GM21723 (cell line): Measurements from ENCODE around the gene GMEB2.
"Not testable (repeated sequence)": the region's sequence is repeated elsewhere in the genome, so short reads cannot be mapped to it uniquely, and the experiment has no call there.

Source experiments
- ATAC-seq: cut with Tn5 transposase; IDR thresholded peaks from one replicate; pipeline ENCODE4 v1.9.1; 2021; ENCODE audit warnings: mild to moderate bottlenecking, moderate library complexity; ENCODE audit not compliant: unreplicated experiment

GMEB2 gene

DNA sequence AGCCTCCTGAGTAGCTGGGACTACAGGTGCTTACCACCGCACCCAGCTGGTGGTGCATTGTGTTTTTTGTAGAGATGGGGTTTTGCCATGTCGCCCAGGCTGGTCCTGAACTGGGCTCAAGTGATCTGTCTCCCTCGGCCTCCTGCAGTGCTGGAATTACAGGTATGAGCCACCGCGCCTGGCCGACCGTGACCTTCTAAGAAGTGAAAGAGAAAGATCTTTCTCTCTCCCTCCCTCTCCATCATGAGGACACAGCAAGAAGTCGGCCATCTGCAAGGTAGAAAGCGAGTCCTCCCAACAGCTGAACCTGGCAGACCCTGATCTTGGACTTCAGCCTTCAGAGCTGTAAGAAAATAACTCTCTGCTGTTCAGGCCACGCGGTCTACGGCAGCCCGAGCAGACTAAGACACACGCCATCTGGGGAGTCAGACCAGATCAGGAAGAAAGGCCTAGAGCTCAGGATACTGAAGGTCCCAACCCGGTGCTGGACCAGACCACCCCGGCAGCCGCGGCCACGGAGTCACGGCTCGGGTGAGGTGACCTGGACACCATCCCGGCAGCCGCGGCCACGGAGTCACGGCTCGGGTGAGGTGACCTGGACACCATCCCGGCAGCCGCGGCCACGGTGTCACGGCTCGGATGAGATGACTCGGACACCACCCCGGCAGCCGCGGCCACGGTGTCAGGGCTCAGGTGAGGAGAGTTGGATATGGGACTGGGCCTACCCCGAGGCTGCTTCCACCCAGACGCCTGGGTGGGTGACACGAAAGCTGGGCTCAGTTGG, 9.6 kb downstream of the GMEB2 start:
- ATAC-seq = no peak

DNA sequence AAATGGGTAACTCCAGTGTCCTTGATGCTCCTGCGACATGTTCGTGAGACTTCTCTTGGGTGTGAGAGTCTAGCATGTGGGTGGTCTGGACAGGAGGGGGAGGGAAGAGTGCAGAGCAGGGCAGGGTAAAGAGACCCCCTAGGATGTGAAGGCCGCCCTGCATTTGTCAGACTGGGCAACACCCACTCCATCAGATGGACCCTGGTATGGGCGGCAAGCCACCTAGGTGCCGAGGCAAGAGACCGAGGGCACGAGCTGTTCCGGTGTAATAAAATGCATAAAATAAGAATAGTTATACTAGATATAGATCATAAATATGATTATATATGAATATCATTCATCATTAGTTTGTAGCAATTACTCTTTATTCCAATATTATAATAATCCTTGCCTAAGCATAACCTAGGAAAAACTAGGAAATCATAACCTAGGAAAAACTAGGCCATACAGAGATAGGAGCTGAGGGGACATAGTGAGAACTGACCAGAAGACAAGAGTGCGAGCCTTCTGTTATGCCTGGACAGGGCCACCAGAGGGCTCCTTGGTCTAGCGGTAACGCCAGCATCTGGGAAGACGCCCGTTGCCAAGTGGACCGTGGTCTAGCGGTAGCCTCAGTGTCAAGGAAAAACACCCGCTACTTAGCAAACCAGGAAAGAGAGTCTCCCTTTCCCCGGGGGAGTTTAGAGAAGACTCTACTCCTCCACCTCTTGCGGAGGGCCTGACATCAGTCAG, 12.9 kb downstream of the GMEB2 start:
- ATAC-seq = not testable (repeated sequence)

DNA sequence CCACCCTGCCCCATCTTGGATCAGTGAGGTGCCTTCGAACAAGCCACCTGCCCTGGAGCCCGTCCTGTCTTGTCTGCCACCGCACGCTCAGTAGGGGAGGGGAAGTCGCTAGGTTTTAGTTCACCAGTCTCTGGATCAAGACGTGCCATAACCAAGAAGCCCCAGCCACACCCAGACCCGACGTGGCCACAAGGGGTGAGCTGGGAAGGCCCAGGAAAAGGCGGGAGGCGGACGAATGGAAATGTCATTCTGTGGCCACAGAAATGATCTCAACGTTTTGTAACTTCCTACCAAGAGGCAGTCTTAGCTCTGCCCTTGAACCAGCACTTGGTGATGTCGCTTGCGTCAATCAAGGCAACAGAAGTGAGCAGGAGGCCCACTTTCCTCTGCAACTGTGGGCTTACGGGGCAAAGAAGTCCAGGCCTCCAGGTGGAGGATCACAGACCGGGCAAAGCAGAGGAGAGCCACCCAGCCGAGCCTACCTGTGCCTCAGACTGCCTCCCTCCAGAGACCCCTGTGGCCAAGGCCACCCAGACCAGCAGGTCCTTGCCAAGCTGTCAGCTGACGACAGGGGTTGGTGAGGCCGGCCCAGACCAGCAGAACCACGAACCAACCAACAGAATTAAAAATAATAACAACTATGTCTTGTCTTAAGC, 14.5 kb downstream of the GMEB2 start:
- ATAC-seq = no peak

DNA sequence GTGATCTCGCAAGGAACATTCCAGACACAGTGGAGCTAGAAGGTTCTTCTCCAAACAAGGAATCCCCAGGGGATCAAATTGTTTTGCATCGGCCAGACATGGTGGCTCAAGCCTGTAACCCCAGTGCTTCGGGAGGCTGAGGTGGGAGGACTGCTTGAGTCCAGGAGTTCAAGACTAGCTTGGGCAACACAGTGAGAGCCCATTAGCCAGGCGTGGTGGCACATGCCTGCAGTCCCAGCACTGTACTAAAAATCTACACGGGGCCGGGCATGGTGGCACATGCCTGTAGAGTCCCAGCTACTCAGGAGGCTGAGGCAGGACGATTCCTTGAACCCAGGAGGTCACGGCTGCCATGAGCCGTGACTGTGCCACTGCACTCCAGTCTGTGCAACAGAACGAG, 15.3 kb downstream of the GMEB2 start:
- ATAC-seq = no peak

DNA sequence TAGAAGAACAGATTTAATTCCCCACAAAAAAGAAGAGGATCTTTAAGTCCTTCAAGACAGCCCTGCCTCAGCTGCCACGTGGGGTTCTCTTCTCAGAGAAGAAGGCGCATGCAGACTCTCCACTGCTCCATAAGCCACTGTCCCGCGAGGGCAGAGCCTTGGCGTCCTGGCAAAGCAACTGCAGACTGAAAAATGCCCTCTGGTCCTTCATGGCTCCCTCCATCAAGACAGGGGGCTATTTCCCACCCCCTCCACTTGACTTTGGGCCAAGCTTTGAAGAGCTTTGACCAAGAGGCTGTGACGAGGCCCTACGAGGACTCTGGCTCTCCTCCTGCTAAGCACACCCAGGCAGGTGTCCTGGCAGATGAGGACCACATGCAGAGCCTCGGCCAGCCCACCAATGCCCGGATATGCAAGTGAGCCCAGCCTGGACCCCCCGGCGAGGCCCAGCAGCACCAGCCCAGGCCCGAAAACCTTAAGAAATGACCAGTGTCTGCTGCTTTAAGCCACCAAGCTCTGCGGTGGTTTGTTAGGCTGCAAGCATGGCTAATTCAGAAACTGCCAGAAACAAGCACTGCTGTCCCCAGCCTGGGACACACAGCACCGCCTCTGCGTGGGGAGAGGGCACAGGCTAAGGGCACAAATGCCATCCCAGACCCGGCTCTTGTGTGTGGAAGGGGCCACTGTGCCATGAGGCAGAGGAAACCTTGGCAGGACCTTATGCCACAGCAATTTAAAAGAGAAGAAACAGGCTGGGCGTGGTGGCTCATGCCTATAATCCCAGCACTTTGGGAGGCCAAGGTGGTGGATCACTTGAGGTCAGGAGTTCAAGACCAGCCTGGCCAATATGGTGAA, 16.1 kb downstream of the GMEB2 start:
- ATAC-seq = no peak

DNA sequence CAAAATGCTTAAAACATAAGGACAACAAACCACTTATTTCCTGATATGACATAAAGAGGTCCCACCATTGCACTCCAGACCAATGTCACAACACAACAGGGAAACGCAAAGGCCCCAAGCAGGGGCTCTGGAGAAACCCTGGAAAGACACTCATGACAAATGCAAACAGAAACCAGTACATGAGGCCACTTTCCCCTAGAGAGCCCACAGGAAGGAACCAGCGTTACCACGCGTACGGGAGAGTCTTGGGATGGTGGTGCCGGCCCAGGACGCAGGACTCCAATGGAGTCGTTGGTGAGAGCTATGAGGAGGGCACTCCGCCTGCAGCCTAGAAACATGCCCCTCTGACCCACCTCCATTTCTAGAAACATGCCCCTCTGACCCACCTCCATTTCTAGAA, 20.2 kb downstream of the GMEB2 start:
- ATAC-seq = no peak

DNA sequence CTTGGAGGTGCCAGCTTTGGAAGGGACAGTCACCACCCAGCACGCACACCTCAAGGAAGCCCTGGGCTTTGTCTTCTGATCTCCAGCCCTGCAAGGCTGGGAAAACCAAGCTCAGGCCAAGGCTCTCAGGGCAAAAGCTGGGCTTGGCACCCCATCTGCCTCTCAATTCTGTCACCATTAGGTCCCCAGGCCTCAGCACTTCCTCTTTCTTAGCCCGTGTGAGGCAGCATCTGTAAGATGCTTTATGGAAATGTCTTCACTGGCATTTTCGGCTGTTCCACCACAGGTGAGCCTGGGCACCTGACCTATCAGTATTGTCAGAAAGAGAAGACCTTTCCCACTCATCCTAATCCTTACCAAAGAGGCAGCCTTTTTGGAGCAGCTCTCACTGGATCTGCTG, 24.6 kb downstream of the GMEB2 start:
- no peak for ATAC-seq

DNA sequence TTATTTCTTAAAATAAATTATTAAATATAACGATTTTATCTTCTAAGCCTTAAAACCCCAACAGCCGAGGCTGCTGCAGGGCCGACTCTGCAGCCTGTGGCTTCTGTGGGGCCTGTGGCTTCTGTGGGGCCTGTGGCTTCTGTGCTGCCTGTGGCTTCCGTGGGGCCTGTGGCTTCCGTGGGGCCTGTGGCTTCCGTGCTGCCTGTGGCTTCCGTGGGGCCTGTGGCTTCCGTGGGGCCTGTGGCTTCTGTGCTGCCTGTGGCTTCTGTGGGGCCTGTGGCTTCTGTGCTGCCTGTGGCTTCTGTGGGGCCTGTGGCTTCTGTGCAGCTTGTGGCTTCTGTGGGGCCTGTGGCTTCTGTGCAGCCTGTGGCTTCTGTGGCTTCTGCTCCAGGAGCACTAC, 25.2 kb downstream of the GMEB2 start:
- ATAC-seq = not testable (repeated sequence)

DNA sequence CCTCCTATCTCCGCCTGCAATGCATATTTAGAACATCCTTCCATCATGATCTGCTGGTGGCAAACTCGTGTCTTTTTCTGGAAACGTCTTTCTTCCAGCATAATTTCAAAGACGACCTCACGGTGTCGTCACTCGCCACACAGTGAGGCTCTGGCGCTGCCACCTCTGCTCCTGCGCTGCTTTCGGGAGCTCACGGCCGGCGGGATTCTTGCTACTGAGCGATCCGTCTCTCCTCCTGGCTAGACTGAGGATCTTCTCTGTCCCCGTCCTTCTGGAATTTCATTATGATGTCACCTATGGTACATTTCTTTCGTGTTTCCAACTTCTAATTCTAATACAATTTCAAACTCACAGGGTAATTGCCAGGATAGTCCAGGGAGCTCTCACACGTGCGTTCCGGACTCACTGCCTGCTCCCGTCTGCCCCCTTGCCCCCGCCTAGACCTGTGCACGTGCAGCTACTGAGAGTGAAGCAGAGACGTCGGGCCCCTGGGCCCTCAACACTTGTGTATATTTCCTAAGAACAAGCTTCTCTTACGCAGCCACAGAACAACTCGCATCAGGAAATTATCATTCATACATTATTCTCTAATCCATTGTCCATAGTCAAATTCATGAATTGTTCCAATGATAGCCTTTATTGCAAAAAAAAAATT, 27.4 kb downstream of the GMEB2 start:
- no peak for ATAC-seq

DNA sequence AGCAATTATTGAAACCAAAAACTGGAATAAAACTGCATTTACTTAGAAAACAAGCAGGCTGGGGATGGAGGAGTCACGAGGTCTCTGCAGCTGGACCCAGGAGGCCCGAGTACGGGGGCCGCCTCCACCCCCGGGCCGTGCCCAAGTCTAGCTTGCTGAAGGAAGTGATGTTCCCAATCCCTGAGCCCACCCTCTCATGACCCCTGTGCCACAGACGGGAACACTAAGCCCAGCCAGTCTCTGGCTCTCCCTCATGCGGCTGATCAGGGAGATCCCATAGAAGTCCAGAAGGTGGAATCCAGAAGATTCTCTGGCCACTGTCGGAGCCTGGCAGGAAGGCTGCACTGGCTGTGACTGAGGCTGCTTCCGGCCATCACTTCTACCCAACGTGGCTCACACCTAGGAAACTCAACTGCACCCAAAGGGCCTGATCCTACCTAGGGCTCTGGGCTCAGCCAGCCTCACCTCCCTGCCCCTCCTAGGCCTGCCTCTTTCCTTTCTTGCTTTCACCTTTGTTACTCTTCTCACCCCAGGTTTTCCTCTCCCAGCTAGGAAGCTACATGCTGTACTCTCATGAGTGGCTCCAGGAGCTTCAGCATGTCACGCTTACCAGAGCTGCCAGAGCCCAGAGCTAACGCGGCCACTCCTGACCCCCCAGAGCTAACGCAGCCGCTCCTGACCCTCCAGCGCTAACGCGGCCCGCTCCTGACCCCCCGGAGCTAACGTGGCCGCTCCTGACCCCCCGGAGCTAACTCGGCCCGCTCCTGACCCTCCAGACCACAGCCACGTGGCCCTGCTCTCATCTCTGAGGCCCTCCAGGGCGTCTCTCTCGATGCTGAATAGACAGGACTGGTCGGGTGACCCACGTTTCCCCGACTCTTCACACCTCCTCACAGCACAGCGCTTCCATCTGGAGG, 28.2 kb downstream of the GMEB2 start:
- no peak for ATAC-seq

DNA sequence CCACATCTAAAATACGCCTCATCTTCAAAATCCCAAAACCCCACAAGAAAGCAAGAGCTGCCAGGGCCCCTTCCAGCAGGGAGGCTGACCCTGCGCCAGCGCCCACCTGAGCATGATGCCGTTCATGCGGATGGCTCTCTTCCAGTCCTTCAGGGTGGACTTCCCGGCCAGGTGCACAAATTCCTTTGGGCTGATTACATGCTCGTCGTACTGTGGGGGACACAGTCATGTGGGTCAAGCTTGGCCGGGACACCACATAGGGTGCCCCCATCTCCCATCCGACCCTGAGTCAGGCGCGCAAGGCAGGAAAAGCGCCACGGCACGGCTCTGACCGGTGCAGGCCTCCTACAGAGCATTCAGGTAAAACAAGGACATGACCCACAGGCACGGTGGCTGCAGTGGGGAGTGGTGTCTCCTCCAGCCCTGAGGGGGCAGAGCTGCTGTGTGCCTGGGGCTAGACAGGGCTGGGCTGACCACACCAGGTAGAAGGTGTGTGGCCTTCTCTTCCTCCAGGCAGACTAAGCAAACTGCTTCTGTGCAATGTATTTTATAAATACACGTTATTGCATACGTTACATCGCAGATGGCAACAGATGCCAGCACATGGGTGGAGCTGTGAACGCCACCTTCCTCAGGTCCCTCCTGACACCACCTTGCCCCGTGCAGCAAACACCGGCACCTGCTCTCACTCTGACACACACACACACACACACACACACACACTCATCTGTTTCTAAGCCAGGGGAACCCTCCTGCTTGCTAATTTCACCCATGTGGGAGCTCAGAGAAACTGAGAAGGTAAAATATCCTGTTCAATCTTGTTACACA, 29.0 kb downstream of the GMEB2 start:
- no peak for ATAC-seq

DNA sequence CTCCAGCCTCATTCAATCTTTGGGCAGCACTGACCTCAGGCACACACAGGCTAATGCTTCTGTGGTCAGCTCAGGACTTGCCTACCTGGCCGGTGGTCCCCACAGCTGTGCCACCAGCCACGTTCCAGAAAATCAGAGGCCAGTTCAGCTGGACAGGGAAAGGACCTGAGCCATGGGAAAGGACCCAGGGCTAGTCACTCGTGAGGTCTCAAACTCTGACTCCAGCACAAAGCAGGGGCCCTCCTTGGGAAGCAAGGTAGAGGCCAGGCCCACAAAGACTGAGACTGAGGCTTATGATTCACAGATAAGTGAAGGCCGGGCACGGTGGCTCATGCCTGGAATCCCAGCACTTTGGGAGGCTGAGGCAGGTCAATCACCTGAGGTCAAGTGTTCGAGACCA, 30.5 kb downstream of the GMEB2 start:
- no peak for ATAC-seq

DNA sequence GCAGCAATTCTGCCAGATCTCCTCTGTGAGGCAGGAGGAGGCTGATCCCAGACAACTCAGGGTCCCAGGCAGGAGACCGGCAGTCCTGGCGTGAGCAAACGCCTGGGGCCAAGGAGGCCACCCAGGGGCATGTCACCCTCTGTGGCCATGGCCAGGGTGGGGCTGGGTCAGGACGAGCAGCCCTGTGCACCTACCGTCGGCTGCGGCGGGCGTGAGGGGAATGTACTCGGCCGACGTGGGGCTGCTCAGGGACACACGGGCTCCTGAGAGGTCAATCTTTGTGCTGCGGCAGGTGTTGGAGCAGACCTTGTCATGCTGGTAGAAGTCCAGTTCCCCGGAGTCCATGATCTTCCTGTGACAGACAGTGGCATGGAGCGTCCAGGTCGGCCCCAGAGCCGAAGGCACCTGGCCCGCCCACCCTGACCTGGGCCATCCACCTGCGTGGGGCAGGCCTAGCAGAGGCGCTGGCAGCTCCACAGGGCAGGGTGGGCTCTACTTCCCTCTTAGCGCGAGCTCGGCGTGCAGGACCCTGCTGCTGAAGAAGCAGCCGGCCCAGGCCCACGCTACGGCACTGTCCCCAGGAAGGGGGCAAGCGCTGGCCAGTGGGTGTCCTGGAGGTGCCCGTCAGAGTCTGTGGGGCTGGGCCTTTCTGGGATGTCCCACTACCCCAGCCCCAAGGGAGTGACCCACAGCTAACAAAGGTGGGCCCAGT, 31.3 kb downstream of the GMEB2 start:
- no peak for ATAC-seq

DNA sequence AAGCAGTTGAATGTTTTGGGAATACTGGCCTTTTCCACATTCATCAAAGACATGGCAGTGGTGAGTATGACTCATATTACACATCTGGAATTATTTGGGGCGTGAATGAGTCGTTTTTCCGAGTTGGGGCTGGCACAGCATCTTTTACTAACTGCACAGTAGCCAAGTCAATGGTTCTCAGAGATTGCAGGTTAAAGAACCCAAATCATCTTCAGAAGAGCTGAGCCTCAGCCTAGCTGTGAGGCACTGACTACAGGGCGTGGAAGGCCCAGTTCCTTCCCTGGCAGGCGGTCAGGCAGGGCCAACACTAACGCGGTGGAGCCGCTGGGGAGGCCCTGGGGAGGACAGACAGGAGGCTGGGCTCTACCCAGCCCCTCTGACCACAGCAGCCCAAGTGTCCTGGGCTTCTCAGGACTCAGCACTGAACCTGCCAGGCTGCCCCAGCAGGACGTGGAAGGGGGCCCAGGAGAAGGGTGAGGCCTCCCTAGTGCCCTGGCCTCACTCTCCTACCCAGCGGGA, 32.8 kb downstream of the GMEB2 start:
- ATAC-seq = no peak

DNA sequence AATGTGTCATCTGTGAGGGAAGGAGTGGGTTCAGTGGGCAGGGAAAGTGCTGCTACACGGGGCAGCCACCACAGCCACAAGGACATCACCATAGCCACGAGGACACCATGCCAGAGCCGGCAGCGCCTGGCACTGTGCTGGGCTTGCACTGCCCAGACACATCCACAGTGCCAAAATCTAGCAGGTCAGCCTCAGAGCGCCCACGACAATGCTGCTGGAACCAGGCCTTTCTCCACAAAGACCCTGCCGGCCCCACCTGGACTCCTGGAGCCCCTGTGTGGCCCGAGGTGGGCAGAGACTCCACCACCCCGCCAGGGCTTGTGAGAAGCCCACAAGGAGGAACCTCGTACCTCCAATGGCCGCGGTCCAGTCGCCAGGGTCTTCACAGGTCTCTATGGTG, 34.2 kb downstream of the GMEB2 start:
- no peak for ATAC-seq

DNA sequence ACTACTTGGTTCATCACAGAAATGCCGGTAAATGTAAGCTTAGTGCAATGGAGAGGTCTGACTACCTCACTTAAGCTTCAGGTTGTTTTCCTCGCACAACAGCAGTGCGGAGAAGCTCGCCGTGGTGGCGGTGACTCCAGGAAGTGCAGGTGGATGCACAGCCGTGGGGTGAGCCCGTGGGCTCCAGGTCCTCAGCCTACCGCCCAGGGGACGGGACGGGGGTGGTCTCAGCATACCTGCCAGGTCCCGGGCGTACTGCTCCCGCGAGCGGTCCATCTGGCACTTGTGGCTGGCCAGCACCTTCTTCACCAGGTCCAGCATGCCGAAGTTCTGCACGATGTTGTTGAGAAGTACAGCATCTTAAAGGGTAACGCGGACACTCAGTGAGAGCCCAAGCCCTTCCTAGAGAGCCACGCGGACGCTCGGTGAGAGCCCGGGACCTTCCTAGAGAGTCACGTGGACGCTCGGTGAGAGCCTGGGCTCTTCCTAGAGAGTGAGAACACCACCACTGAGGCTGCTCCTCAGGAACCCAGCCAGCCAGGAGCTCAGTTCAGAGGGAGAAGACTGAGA, 35.0 kb downstream of the GMEB2 start:
- ATAC-seq = no peak

DNA sequence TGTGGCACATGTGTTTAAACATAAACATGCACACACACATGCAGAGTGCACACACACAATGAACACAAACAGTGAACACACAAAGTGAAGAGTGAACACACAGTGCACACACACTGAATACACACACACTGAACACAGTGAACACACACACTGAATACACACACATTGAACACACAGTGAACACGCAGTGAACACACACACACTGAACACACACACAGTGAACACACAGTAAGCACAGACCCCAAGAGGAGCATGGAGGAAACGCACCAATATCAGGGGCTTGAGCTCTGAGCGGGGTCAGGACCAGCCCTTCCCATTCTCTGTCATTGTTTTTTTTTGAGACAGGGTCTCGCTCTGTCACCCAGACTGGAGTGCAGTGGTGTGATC, 35.8 kb downstream of the GMEB2 start:
- no peak for ATAC-seq
